ENCODE data around the gene GALNT2. TPM values are rescaled to one million over a fixed set of nuclear protein-coding genes. Genes with fewer than 3 reads are reported as not detected.
A peak's percentile ranks its signal among the peaks of the same experiment; 100 is the strongest.

Gene GALNT2
- total RNA-seq, 1 donor from 2014 or later = 66.3 TPM

- DNase-seq (ENCODE audit: extremely low spot score, unreplicated experiment) = no peak
Observed at GRCh38 chr1:230310381-230311163, 243.5 kb downstream of the GALNT2 start.

DNA sequence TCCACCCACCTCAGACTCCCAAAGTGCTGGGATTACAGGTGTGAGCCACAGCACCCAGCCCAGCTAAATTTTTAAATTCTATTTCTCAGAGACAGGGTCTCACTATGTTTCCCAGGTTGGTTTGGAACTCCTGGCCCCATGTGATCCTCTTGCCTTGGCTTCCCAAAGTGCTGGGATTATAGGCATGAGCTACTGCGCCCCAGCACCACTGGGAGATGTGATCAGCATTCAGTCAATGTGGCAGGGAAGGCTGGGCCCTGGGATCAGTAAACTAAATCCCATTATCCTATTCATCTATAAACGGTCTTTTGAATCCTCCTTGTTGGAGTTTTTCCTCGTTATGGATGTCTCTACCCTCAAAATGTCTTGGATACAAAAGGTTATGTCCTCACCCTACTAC lies 245.6 kb downstream of the GALNT2 start:
- no peaks in the 10 kb centered on the region for H3K9me3 Mint-ChIP-seq
- peaks cover 4% of the 10 kb centered on the region for H3K4me1 Mint-ChIP-seq (ENCODE audit: unreplicated experiment)
- TF ChIP-seq CTCF (conservative IDR thresholded peaks at IDR 0.05) = no peak
- H3K27me3 Mint-ChIP-seq = peaks cover 8% of the 10 kb centered on the region
- no peak overlapping the region for H3K4me3 Mint-ChIP-seq
- no peaks in the 10 kb centered on the region for H3K36me3 Mint-ChIP-seq
- no peak for DNase-seq (ENCODE audit: extremely low spot score, unreplicated experiment)
- H3K27ac Mint-ChIP-seq = no peak overlapping the region

More at GRCh38 chr1:230310381-230311163, 243.5 kb downstream of the GALNT2 start:
- Mint-ChIP-seq H3K27me3 (peaks cover 8% of the 10 kb centered on the region), H3K4me3 (no peak overlapping the region), H3K27ac (peak overlapping the region; percentile 4), H3K4me1 (ENCODE audit: unreplicated experiment) (peaks cover 4% of the 10 kb centered on the region), H3K9me3 (no peaks in the 10 kb centered on the region), H3K36me3 (no peaks in the 10 kb centered on the region)
- TF ChIP-seq CTCF (conservative IDR thresholded peaks at IDR 0.05) = peak; percentile 98

DNA sequence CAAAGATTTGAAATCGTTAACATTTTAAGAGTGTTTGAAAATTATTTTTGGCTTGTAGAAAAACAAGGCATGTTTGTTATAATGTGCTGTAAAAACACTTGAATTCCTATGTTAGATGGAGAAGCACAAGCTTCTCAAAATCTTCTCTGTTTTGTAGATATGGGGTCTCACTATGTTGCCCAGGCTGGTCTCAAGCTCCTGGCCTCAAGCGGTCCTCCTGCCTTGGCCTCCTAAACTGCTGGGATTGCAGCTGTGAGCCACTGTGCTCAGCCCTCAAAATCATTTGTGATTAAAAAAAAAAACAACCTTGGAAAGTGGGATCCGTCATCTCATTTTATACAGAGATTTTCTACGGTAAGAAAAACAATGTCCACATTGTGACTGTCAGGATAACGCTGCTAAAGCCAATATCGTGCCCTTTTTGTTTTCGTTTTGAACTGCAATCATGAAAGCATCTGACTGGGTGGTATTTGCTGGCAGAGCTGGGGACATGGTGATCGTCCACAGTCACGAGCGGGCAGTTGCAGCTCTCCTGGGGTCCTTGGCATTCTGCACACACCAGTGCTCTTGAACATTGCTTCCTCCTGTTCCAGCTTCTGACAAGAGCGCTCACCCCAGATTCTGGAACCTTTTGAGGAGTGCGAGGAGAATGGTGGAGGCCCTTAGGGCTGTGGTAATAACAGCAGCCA lies 246.6 kb downstream of the GALNT2 start:
- Mint-ChIP-seq H3K4me1 (ENCODE audit: unreplicated experiment) (peaks cover 4% of the 10 kb centered on the region), H3K9me3 (no peaks in the 10 kb centered on the region), H3K36me3 (no peaks in the 10 kb centered on the region), H3K27me3 (peaks cover 8% of the 10 kb centered on the region), H3K4me3 (no peak overlapping the region), H3K27ac (no peak overlapping the region)
- no peak for TF ChIP-seq CTCF (conservative IDR thresholded peaks at IDR 0.05)
- DNase-seq (ENCODE audit: extremely low spot score, unreplicated experiment) = no peak

DNA sequence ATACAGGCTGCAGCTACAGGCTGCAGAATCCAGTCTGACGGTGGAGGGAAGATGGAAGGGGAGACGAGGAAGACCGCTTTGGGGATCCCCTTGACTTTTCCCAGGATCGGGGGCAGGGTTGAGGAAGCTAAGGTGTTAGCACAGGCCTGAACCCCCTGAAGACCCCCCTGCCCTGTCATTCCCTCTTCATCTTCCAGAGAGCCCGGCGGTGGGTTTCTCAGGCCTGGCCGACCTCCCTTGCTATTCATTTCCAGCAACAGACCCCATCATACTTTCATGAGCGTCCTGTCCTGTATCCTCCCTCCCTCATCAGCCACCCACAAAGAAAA lies 247.1 kb downstream of the GALNT2 start:
- H3K27me3 Mint-ChIP-seq = peaks cover 8% of the 10 kb centered on the region
- H3K36me3 Mint-ChIP-seq = no peaks in the 10 kb centered on the region
- no peak overlapping the region for H3K27ac Mint-ChIP-seq
- H3K4me3 Mint-ChIP-seq = no peak overlapping the region
- no peak for DNase-seq (ENCODE audit: extremely low spot score, unreplicated experiment)
- H3K4me1 Mint-ChIP-seq (ENCODE audit: unreplicated experiment) = peaks cover 4% of the 10 kb centered on the region
- TF ChIP-seq CTCF (conservative IDR thresholded peaks at IDR 0.05) = no peak
- H3K9me3 Mint-ChIP-seq = no peaks in the 10 kb centered on the region

DNA sequence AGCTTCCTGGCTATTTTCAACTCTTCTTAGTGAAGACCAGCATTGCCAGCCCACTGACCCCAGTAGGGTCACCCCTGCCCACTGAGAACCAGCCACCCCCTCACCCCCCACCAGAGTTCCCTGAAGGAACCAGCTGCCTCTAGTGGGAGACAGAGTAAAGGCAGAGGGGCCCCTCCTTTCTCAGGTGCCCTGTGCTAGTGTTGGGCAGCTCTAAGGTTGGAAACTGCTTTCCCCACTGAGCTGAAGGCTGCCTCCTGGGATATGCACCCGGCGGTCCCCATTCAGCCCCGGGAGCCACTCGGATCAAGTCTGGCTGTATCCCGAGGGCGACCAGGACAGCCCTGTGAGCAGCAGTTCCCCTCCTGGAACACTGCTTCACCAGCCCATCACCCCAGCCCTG lies 248.1 kb downstream of the GALNT2 start:
- Mint-ChIP-seq H3K36me3 (no peaks in the 10 kb centered on the region), H3K27ac (no peak overlapping the region), H3K4me1 (ENCODE audit: unreplicated experiment) (peaks cover 4% of the 10 kb centered on the region), H3K9me3 (no peaks in the 10 kb centered on the region), H3K4me3 (no peak overlapping the region), H3K27me3 (peaks cover 8% of the 10 kb centered on the region)
- DNase-seq (ENCODE audit: extremely low spot score, unreplicated experiment) = no peak
- TF ChIP-seq CTCF (conservative IDR thresholded peaks at IDR 0.05) = no peak

Data from type B pancreatic cell (in vitro differentiated cells).